K562 (cell line): ENCODE results near the gene C13orf46.

Experiments
- ATF3 ChIP-seq, 2 experiments: fragments of 450-650 bp in 1 of 2; sonication (generic) in 1 of 2; formaldehyde crosslinking in 1 of 2; IDR thresholded peaks in 1 of 2; conservative IDR thresholded peaks in 1 of 2; 2 replicates each; pipeline versions ENCODE4 v1.6.1 to v1.8.1; 2016 to 2023; ENCODE audit warnings: mild to moderate bottlenecking in 2 of 2, moderate library complexity in 2 of 2, inconsistent platforms in 1 of 2, missing genetic modification reagents in 1 of 2
- CTCF ChIP-seq, 3 experiments: IDR thresholded peaks in 2 of 3; conservative IDR thresholded peaks in 1 of 3; 2 replicates each; pipeline ENCODE4 v1.5.1; 2011 to 2012; ENCODE audit warnings: low read length in 3 of 3, mild to moderate bottlenecking in 3 of 3, control low read depth in 2 of 3, improper control_type of control experiment in 1 of 3, inconsistent platforms in 1 of 3, low read depth in 1 of 3, mixed read lengths in 1 of 3, moderate library complexity in 1 of 3; ENCODE audit not compliant: insufficient read depth in 2 of 3
- EP300 ChIP-seq: IDR thresholded peaks from 2 replicates; pipeline ENCODE4 v1.6.1; 2012; ENCODE audit warnings: low read length, improper control_type of control experiment
- HNRNPUL1 ChIP-seq: fragments of 200-400 bp; formaldehyde crosslinking; IDR thresholded peaks from 2 replicates; pipeline ENCODE4 v1.6.1; 2017; ENCODE audit warnings: low read length
- NR2C2 ChIP-seq, 2 experiments: fragments of 200-800 bp in 1 of 2; sonication (Bioruptor generic) in 1 of 2; sonication (generic) in 1 of 2; formaldehyde crosslinking in 1 of 2; IDR thresholded peaks; 2 replicates each; pipeline versions ENCODE4 v1.6.1 to v1.8.0; 2016 to 2022; ENCODE audit warnings: mild to moderate bottlenecking in 1 of 2, missing compliant biosample characterization in 1 of 2, missing genetic modification characterization in 1 of 2, missing genetic modification reagents in 1 of 2
- POLR2A ChIP-seq: fragments of 450-650 bp; conservative IDR thresholded peaks from 2 replicates; pipeline ENCODE4 v1.6.1; 2016
- REST ChIP-seq, 2 experiments: fragments of 450-650 bp; formaldehyde crosslinking in 1 of 2; IDR thresholded peaks; 2 replicates each; pipeline versions ENCODE4 v1.4.0 to v1.6.1; 2014 to 2020; ENCODE audit warnings: mild to moderate bottlenecking in 2 of 2, borderline replicate concordance in 1 of 2, low read depth in 1 of 2
- SIN3A ChIP-seq, 2 experiments: fragments of 150-350 bp in 1 of 2; IDR thresholded peaks; 2 replicates each; pipeline ENCODE4 v1.6.1; 2011 to 2016; ENCODE audit warnings: borderline replicate concordance in 2 of 2, low read depth in 2 of 2, low read length in 2 of 2, mild to moderate bottlenecking in 2 of 2, moderate library complexity in 2 of 2; ENCODE audit not compliant: control insufficient read depth in 1 of 2
- TBL1XR1 ChIP-seq, 2 experiments: IDR thresholded peaks; 2 replicates each; pipeline ENCODE4 v1.6.1; 2012; ENCODE audit warnings: improper control_type of control experiment in 2 of 2, low read length in 2 of 2, mild to moderate bottlenecking in 1 of 2
- TEAD1 ChIP-seq, 2 experiments: fragments of 450-650 bp in 1 of 2; sonication (generic) in 1 of 2; formaldehyde crosslinking; IDR thresholded peaks; 2 replicates each; pipeline versions ENCODE4 v1.4.0 to v1.8.0; 2020 to 2022; ENCODE audit warnings: mild to moderate bottlenecking in 2 of 2, missing genetic modification reagents in 1 of 2
- ZNF3 ChIP-seq: fragments of 250-450 bp; sonication (Bioruptor Pico); IDR thresholded peaks from 2 replicates; pipeline ENCODE4 v1.5.0; 2021; ENCODE audit warnings: mild to moderate bottlenecking, moderate library complexity
- ZNF445 ChIP-seq: fragments of 250-450 bp; sonication (Bioruptor Pico); IDR thresholded peaks from 2 replicates; pipeline ENCODE4 v1.4.0; 2020; ENCODE audit warnings: low read depth, mild to moderate bottlenecking, moderate library complexity

- TF ChIP-seq ZNF445 (no peak), HNRNPUL1 (no peak), ATF3 (IDR thresholded peaks at IDR 0.05) (no peak), ATF3 (CRISPR knock-in tag; conservative IDR thresholded peaks at IDR 0.05) (no peak), CTCF (IDR thresholded peaks at IDR 0.05 in 2 of 3, conservative IDR thresholded peaks at IDR 0.05 in 1 of 3; ENCODE audit: insufficient read depth in 2 of 3, low read depth in 1 of 3, low read length in 3 of 3) (no peak), TBL1XR1 (IDR thresholded peaks at IDR 0.05; ENCODE audit: low read length in 2 of 2) (no peak), POLR2A (no peak), EP300 (no peak), NR2C2 (CRISPR knock-in tag; IDR thresholded peaks at IDR 0.05) (no peak), NR2C2 (tag; IDR thresholded peaks at IDR 0.05) (no peak), SIN3A (IDR thresholded peaks at IDR 0.05; ENCODE audit: borderline replicate concordance in 2 of 2, control insufficient read depth in 1 of 2, low read depth in 2 of 2, low read length in 2 of 2) (no peak), ZNF3 (CRISPR knock-in tag) (no peak), TEAD1 (CRISPR knock-in tag; IDR thresholded peaks at IDR 0.05) (no peak), REST (IDR thresholded peaks at IDR 0.05; ENCODE audit: borderline replicate concordance) (no peak), REST (CRISPR knock-in tag; IDR thresholded peaks at IDR 0.05; ENCODE audit: low read depth) (no peak)
Measured at GRCh38 chr13:113996081-113996911, 22.4 kb upstream of the C13orf46 start.
